ENCODE measurements around the gene LRRC57. TPM values are rescaled to one million over a fixed set of nuclear protein-coding genes. Genes with fewer than 3 reads are reported as not detected.

LRRC57 gene
- total RNA-seq, 1 experiment from 2014 or later = 21.7 TPM

GRCh38 chr15:42493679-42494078, 54.9 kb downstream of the LRRC57 start:
- DNase-seq = no peak
- H3K9ac ChIP-seq (ENCODE audit: low read length) = no peak overlapping the region
- H3K27me3 ChIP-seq (ENCODE audit: low read length) = no peaks in the 10 kb centered on the region
- H3K4me2 ChIP-seq (ENCODE audit: low read depth, low read length, poor library complexity, severe bottlenecking) = peak overlapping the region; percentile 18
- H3K4me3 ChIP-seq (ENCODE audit: low read length) = no peak overlapping the region
- peaks cover 59% of the 10 kb centered on the region for H3K79me2 ChIP-seq (ENCODE audit: low read length)
- no peaks in the 10 kb centered on the region for H3K36me3 ChIP-seq (ENCODE audit: insufficient read depth, low read length)
- peak overlapping the region; percentile 31 for H3K27ac ChIP-seq (ENCODE audit: low read length)
- H3K4me1 ChIP-seq (ENCODE audit: low read length) = peaks cover 57% of the 10 kb centered on the region
- no peaks in the 10 kb centered on the region for H3K9me2 ChIP-seq (replicated peaks; ENCODE audit: insufficient read depth, low read length)
- no peaks in the 10 kb centered on the region for H4K20me1 ChIP-seq (ENCODE audit: insufficient read depth, low read depth, low read length)
- peak overlapping the region; percentile 88 for H2AFZ ChIP-seq (ENCODE audit: low read length)
- H3K9me3 ChIP-seq (ENCODE audit: low read length) = no peaks in the 10 kb centered on the region

DNA sequence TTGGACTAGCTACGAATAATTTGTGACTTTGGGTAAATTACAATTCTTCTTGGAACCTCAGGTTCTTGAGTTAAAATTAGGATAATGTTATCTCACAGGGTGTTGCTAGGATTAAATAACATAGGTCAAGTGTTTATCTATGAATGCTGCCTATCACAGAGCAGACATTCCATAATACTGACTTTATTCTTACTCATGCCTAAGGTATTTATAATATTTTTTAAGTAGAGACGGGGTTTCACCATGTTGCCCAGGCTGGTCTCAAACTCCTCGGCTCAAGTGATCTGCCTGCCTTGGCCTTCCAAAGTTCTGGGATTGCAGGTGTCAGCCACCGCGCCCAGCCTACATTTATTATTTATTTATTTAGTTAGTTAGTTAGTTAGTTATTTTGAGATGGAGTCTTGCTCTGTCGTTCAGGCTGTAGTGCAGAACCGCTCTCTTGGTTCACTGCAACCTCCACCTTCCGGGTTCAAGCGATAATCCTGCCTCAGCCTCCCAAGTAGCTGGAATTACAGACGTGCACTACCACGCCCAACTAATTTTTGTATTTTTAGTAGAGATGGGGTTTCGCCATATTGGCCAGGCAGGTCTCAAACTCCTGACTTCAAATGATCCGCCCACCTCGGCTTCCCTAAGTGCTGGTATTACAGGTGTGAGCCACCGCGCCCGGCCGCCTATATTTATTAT, 56.9 kb downstream of the LRRC57 start:
- H4K20me1 ChIP-seq (ENCODE audit: insufficient read depth, low read depth, low read length) = no peaks in the 10 kb centered on the region
- peaks cover 58% of the 10 kb centered on the region for H3K79me2 ChIP-seq (ENCODE audit: low read length)

DNA sequence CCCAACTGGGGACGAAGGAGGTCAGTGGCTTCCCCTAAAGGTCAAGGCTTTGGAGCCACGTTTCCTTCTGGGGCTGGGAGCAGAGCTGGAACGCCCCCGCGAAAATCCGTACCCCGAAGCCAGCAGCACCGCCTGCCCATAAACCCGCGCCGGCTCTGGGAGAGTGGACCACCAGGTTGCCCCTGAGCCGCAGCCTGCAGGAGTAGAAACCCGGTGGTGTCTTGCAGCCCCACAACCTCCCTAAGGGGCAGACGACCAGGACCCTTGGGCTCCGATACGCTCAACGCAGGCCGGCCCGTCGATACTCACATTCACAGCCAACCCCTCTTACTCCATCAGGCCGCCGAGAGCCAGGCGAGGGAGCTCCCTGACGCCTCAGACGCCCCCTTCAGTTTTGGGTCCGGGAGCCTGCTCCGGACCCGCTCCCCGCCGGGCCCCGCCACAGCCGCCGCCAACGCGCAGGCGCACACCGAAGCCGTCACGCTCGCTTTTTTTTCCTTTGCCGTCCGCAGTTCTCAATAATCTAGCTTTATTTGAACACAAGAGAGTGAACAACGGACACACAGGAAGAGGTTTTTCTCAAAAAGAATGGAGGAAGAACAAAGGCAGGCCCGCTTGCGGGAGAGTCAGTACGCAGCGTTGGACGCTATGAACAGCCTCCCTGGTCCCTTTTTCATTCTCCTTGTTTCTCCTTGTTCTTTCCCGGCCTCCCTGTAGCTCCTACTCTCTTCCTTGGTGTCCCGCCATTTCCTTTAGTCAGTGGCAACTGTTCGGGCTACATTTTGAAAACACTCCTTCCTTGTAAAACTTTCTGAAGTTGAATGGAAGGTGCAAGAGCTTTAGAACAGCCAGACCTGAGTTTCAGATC, 57.7 kb downstream of the LRRC57 start, which contains the start of gene ZNF106:
Gene ZNF106, minus strand, starts transcription at position 471 of the 868 bp plus-strand sequence. CDS start 18,852 bp downstream, outside the sequence.
- Histone ChIP-seq H3K27ac (ENCODE audit: low read length) (peak within 1 kb of the TSS; percentile 80), H3K4me2 (ENCODE audit: low read depth, low read length, poor library complexity, severe bottlenecking) (peak within 1 kb of the TSS; percentile 88), H3K36me3 (ENCODE audit: insufficient read depth, low read length) (no peaks in the 10 kb centered on the region), H3K4me1 (ENCODE audit: low read length) (peaks cover 47% of the 10 kb centered on the region), H2AFZ (ENCODE audit: low read length) (peak within 1 kb of the TSS; percentile 31), H3K9me2 (replicated peaks; ENCODE audit: insufficient read depth, low read length) (no peaks in the 10 kb centered on the region), H4K20me1 (ENCODE audit: insufficient read depth, low read depth, low read length) (no peaks in the 10 kb centered on the region), H3K9me3 (ENCODE audit: low read length) (no peaks in the 10 kb centered on the region), H3K27me3 (ENCODE audit: low read length) (no peaks in the 10 kb centered on the region), H3K79me2 (ENCODE audit: low read length) (peaks cover 58% of the 10 kb centered on the region), H3K9ac (ENCODE audit: low read length) (peak within 1 kb of the TSS; percentile 94), H3K4me3 (ENCODE audit: low read length) (peak within 1 kb of the TSS; percentile 85)
- peak; percentile 97 for DNase-seq

More for the DNA sequence above, 56.9 kb downstream of the LRRC57 start:
- Histone ChIP-seq H3K4me2 (ENCODE audit: low read depth, low read length, poor library complexity, severe bottlenecking) (peak overlapping the region; percentile 88), H3K27me3 (ENCODE audit: low read length) (no peaks in the 10 kb centered on the region), H3K36me3 (ENCODE audit: insufficient read depth, low read length) (no peaks in the 10 kb centered on the region), H3K9me2 (replicated peaks; ENCODE audit: insufficient read depth, low read length) (no peaks in the 10 kb centered on the region), H3K4me3 (ENCODE audit: low read length) (peak overlapping the region; percentile 85), H3K9me3 (ENCODE audit: low read length) (no peaks in the 10 kb centered on the region), H3K27ac (ENCODE audit: low read length) (peak overlapping the region; percentile 80), H3K4me1 (ENCODE audit: low read length) (peaks cover 53% of the 10 kb centered on the region), H2AFZ (ENCODE audit: low read length) (peak overlapping the region; percentile 31; the same call in 1 of the 2 replicates), H3K9ac (ENCODE audit: low read length) (peak overlapping the region; percentile 94)
- no peak for DNase-seq

DNA sequence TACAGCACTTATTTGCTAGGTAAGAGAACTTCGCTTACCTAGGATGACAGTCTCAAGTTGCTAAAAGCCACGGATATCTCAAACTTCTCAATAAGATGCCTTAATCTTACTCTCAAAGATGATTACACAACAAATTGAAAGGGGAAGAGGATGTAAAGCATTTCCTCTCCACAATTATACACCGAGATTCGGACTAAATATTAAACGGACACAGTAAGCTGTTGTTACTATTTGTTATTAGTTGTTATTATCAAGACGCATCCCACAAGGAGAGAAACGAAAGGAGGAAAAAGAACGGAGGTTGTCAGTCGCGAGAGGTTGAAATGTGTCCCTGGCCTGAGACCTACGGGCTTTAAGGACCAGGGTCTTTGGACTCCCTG, 58.3 kb downstream of the LRRC57 start:
- H3K4me1 ChIP-seq (ENCODE audit: low read length) = peaks cover 47% of the 10 kb centered on the region
- no peaks in the 10 kb centered on the region for H4K20me1 ChIP-seq (ENCODE audit: insufficient read depth, low read depth, low read length)
- H3K27ac ChIP-seq (ENCODE audit: low read length) = peak overlapping the region; percentile 80

More for the DNA sequence above, 58.3 kb downstream of the LRRC57 start:
- H3K79me2 ChIP-seq (ENCODE audit: low read length) = peaks cover 60% of the 10 kb centered on the region
- H3K9ac ChIP-seq (ENCODE audit: low read length) = peak overlapping the region; percentile 94
- H2AFZ ChIP-seq (ENCODE audit: low read length) = peak overlapping the region; percentile 10; the same call in 1 of the 2 replicates
- DNase-seq = peak; percentile 68
- H3K9me3 ChIP-seq (ENCODE audit: low read length) = no peaks in the 10 kb centered on the region
- no peaks in the 10 kb centered on the region for H3K27me3 ChIP-seq (ENCODE audit: low read length)
- H3K4me3 ChIP-seq (ENCODE audit: low read length) = peak overlapping the region; percentile 85
- no peaks in the 10 kb centered on the region for H3K9me2 ChIP-seq (replicated peaks; ENCODE audit: insufficient read depth, low read length)
- H3K36me3 ChIP-seq (ENCODE audit: insufficient read depth, low read length) = no peaks in the 10 kb centered on the region
- peak overlapping the region; percentile 88 for H3K4me2 ChIP-seq (ENCODE audit: low read depth, low read length, poor library complexity, severe bottlenecking)

Other genes starting within 250 kb of the LRRC57 start
- gene CAPN3, start 189.3 kb downstream of the LRRC57 start, total RNA-seq (2014; rRNA removed; shearing (Covaris generic); ENCODE audit: low replicate concordance) = 3.2 and 8.8 TPM in 2 replicates
- 109 and 144 TPM in 2 replicates for gene ZNF106, start 57.7 kb downstream of the LRRC57 start, total RNA-seq (2014; rRNA removed; shearing (Covaris generic); ENCODE audit: low replicate concordance)
- 115 and 137 TPM in 2 replicates for gene SNAP23, start 53.2 kb downstream of the LRRC57 start, total RNA-seq (2014; rRNA removed; shearing (Covaris generic); ENCODE audit: low replicate concordance)
- 17.2 and 43.5 TPM in 2 replicates for gene HAUS2, start within 50 bp of the LRRC57 start, total RNA-seq (2014; rRNA removed; shearing (Covaris generic); ENCODE audit: low replicate concordance)
- 0.37 and 2.1 TPM in 2 replicates for gene STARD9, start 26.8 kb upstream of the LRRC57 start, total RNA-seq (2014; rRNA removed; shearing (Covaris generic); ENCODE audit: low replicate concordance)
- 23.8 and 35.9 TPM in 2 replicates for gene CDAN1, start 188.3 kb upstream of the LRRC57 start, total RNA-seq (2014; rRNA removed; shearing (Covaris generic); ENCODE audit: low replicate concordance)